Measurements from ENCODE around the gene ANKRD53.

DNA sequence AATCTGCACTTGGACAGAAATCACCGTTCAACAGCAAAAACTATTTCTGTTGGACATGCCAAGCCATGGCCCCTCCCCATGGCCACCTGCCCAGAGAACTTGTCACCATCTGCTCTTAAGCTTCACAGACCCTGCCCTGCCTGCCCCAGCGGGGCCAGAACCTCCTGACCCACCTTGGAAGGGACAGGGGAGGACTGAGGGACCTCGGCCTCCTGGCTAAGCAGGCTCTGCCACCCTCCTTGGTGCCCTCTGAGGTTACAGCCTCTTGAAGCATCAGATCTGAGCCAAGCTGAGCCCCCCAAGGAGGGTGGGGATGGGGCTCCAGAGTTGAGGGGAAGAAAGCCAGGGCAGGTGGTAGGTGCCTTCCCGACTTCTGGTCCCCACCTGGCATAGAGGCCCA is 9.7 kb downstream of the ANKRD53 start:
- no peak for TF ChIP-seq CREB1 (IDR thresholded peaks at IDR 0.05; ENCODE audit: low read depth)
- TF ChIP-seq ZBTB7A (IDR thresholded peaks at IDR 0.05; ENCODE audit: low read depth), result no peak
- TF ChIP-seq, protein P1, sequence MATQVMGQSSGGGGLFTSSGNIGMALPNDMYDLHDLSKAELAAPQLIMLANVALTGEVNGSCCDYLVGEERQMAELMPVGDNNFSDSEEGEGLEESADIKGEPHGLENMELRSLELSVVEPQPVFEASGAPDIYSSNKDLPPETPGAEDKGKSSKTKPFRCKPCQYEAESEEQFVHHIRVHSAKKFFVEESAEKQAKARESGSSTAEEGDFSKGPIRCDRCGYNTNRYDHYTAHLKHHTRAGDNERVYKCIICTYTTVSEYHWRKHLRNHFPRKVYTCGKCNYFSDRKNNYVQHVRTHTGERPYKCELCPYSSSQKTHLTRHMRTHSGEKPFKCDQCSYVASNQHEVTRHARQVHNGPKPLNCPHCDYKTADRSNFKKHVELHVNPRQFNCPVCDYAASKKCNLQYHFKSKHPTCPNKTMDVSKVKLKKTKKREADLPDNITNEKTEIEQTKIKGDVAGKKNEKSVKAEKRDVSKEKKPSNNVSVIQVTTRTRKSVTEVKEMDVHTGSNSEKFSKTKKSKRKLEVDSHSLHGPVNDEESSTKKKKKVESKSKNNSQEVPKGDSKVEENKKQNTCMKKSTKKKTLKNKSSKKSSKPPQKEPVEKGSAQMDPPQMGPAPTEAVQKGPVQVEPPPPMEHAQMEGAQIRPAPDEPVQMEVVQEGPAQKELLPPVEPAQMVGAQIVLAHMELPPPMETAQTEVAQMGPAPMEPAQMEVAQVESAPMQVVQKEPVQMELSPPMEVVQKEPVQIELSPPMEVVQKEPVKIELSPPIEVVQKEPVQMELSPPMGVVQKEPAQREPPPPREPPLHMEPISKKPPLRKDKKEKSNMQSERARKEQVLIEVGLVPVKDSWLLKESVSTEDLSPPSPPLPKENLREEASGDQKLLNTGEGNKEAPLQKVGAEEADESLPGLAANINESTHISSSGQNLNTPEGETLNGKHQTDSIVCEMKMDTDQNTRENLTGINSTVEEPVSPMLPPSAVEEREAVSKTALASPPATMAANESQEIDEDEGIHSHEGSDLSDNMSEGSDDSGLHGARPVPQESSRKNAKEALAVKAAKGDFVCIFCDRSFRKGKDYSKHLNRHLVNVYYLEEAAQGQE (IDR thresholded peaks at IDR 0.05; ENCODE audit: low read depth), result no peak
- no peak for TF ChIP-seq RAD21 (IDR thresholded peaks at IDR 0.05; ENCODE audit: low read depth)
- TF ChIP-seq TAF1 (IDR thresholded peaks at IDR 0.05; ENCODE audit: low read depth), result no peak
- TF ChIP-seq EP300 (IDR thresholded peaks at IDR 0.05; ENCODE audit: borderline replicate concordance), result no peak
- no peak for TF ChIP-seq EGR1 (IDR thresholded peaks at IDR 0.05)
- TF ChIP-seq CEBPB (IDR thresholded peaks at IDR 0.05), result no peak
- TF ChIP-seq, protein P2, sequence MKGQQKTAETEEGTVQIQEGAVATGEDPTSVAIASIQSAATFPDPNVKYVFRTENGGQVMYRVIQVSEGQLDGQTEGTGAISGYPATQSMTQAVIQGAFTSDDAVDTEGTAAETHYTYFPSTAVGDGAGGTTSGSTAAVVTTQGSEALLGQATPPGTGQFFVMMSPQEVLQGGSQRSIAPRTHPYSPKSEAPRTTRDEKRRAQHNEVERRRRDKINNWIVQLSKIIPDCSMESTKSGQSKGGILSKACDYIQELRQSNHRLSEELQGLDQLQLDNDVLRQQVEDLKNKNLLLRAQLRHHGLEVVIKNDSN (IDR thresholded peaks at IDR 0.05), result no peak
- TF ChIP-seq NFIC (IDR thresholded peaks at IDR 0.05), result no peak
- no peak for TF ChIP-seq YY1 (IDR thresholded peaks at IDR 0.05; ENCODE audit: low read depth)
- TF ChIP-seq TCF12 (IDR thresholded peaks at IDR 0.05; ENCODE audit: low read depth), result no peak

Measured in Ishikawa (cell line).